HL-60 (cell line): ENCODE data around the gene LARP4B.

Experiments
- DNase-seq, 2 experiments: peaks; one replicate each; pipeline ENCODE4 v3.0.0-alpha.2; 2010 to 2020; ENCODE audit warnings: low read depth in 1 of 2, low spot score in 1 of 2
- H3K27ac ChIP-seq: fragments of 250-450 bp; sonication (Bioruptor Pico); replicated peaks from 2 replicates; pipeline ENCODE4 v1.5.1; 2020; ENCODE audit warnings: mild to moderate bottlenecking, moderate library complexity
- H3K27me3 ChIP-seq: fragments of 250-450 bp; sonication (Bioruptor Pico); 2 replicates; pipeline ENCODE4 v1.5.1; 2021; ENCODE audit warnings: mild to moderate bottlenecking, moderate library complexity; ENCODE audit not compliant: insufficient read depth, poor library complexity, severe bottlenecking
- H3K4me3 ChIP-seq: replicated peaks from 2 replicates; pipeline ENCODE4 v1.5.1; 2011; ENCODE audit warnings: mild to moderate bottlenecking, control low read depth, low read length; ENCODE audit not compliant: insufficient read depth
- GABPA ChIP-seq: IDR thresholded peaks from 2 replicates; pipeline ENCODE4 v1.6.1; 2012; ENCODE audit warnings: low read depth
- POLR2AphosphoS5 ChIP-seq: IDR thresholded peaks from 2 replicates; pipeline ENCODE4 v1.6.1; 2012; ENCODE audit warnings: low read depth
- REST ChIP-seq: IDR thresholded peaks from 2 replicates; pipeline ENCODE4 v1.6.1; 2012; ENCODE audit warnings: low read depth; ENCODE audit not compliant: insufficient replicate concordance
- SPI1 ChIP-seq: IDR thresholded peaks from 2 replicates; pipeline ENCODE4 v1.6.1; 2012; ENCODE audit warnings: low read depth, mild to moderate bottlenecking, borderline replicate concordance
- TF ChIP-seq, protein P1 (sequence below): IDR thresholded peaks from one replicate; pipeline ENCODE4 v1.5.1; 2011; ENCODE audit warnings: low read length, control low read depth, inconsistent platforms; ENCODE audit not compliant: insufficient read depth

The LARP4B gene

GRCh38 chr10:866577-866941 lies 64.9 kb downstream of the LARP4B start:
- H3K27ac ChIP-seq: no peak overlapping the region
- TF ChIP-seq REST (no peak), SPI1 (no peak)
- DNase-seq: no peak
- H3K27me3 ChIP-seq: no peaks in the 10 kb centered on the region
- H3K4me3 ChIP-seq: no peak overlapping the region

DNA sequence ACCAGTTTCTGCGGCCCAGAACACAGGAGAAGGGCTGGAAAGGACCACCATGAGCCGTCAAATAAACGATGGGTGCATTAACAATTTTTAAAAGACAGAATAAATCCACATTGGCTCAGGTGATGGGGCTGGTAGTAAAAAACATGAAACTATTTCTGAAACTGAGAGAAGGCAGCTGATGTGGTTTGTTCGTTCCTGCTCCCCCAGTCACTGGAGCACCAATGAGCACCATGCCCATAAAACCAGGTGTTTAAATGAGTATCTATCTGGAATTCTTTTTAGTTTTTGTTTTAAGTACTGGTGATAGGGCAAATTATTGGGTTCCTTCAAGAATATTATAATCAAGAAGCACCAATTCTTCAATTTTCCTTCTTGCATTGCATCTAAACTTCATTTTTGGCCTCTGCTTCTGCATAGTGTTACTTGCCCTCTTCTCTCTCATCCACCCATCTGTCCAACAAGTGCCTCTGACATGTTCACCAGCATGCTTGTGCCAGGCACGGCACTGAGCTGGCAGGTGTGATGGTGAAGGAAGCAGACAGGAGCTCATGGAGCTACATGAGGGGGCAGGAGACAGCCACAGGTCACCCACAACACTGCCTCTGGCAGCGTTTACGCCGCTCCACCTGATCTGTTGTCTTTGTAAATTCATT lies 65.5 kb downstream of the LARP4B start:
- H3K4me3 ChIP-seq: no peak overlapping the region
- no peak overlapping the region for H3K27ac ChIP-seq
- no peak for TF ChIP-seq POLR2AphosphoS5
- TF ChIP-seq SPI1: no peak
- TF ChIP-seq GABPA: no peak
- no peak for TF ChIP-seq REST
- TF ChIP-seq, protein P1, sequence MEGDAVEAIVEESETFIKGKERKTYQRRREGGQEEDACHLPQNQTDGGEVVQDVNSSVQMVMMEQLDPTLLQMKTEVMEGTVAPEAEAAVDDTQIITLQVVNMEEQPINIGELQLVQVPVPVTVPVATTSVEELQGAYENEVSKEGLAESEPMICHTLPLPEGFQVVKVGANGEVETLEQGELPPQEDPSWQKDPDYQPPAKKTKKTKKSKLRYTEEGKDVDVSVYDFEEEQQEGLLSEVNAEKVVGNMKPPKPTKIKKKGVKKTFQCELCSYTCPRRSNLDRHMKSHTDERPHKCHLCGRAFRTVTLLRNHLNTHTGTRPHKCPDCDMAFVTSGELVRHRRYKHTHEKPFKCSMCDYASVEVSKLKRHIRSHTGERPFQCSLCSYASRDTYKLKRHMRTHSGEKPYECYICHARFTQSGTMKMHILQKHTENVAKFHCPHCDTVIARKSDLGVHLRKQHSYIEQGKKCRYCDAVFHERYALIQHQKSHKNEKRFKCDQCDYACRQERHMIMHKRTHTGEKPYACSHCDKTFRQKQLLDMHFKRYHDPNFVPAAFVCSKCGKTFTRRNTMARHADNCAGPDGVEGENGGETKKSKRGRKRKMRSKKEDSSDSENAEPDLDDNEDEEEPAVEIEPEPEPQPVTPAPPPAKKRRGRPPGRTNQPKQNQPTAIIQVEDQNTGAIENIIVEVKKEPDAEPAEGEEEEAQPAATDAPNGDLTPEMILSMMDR: no peak
- DNase-seq: no peak
- H3K27me3 ChIP-seq: no peaks in the 10 kb centered on the region

GRCh38 chr10:865257-865656 lies 66.2 kb downstream of the LARP4B start:
- Histone ChIP-seq H3K4me3 (no peak overlapping the region), H3K27me3 (no peaks in the 10 kb centered on the region), H3K27ac (no peak overlapping the region)
- DNase-seq: no peak
- no peak for TF ChIP-seq POLR2AphosphoS5
- no peak for TF ChIP-seq REST
- TF ChIP-seq GABPA: no peak
- TF ChIP-seq SPI1: no peak
- TF ChIP-seq, protein P1: no peak
